ENCODE results near the gene FRAS1.
"Not testable (repeated sequence)": the region's sequence is repeated elsewhere in the genome, so short reads cannot be mapped to it uniquely, and the experiment has no call there.

The FRAS1 gene

GRCh38 chr4:78286281-78286680 lies 229.2 kb downstream of the FRAS1 start:
- no peak for DNase-seq (ENCODE audit: low read depth in 2 of 2)

GRCh38 chr4:78288327-78288726 lies 231.2 kb downstream of the FRAS1 start:
- peak; percentile 59 to 62 for DNase-seq (ENCODE audit: low read depth in 2 of 2)

GRCh38 chr4:78291277-78291676 lies 234.2 kb downstream of the FRAS1 start:
- DNase-seq (ENCODE audit: low read depth in 2 of 2) = no peak

- DNase-seq (ENCODE audit: low read depth in 2 of 2) = no peak
Measured at GRCh38 chr4:78292341-78292740, 235.2 kb downstream of the FRAS1 start.

GRCh38 chr4:78292856-78293255 lies 235.7 kb downstream of the FRAS1 start:
- no peak for DNase-seq (ENCODE audit: low read depth in 2 of 2)

GRCh38 chr4:78293348-78293747 lies 236.2 kb downstream of the FRAS1 start:
- DNase-seq (ENCODE audit: low read depth in 2 of 2) = peak; percentile 74 to 79

GRCh38 chr4:78293821-78294301 lies 236.7 kb downstream of the FRAS1 start:
- peak; percentile 90 to 92 for DNase-seq (ENCODE audit: low read depth in 2 of 2)

- DNase-seq (ENCODE audit: low read depth in 2 of 2) = no peak
Measured at GRCh38 chr4:78296261-78296660, 239.1 kb downstream of the FRAS1 start.

GRCh38 chr4:78297116-78297800 lies 240.1 kb downstream of the FRAS1 start:
- DNase-seq (ENCODE audit: low read depth in 2 of 2) = peak; percentile 73 to 79

GRCh38 chr4:78298618-78299017 lies 241.5 kb downstream of the FRAS1 start:
- peak; percentile 67 to 68 for DNase-seq (ENCODE audit: low read depth in 2 of 2)

GRCh38 chr4:78299565-78299972 lies 242.4 kb downstream of the FRAS1 start:
- no peak for DNase-seq (ENCODE audit: low read depth in 2 of 2)

- DNase-seq (ENCODE audit: low read depth in 2 of 2) = not testable (repeated sequence)
Measured at GRCh38 chr4:78307263-78307662, 250.1 kb downstream of the FRAS1 start.

- DNase-seq (ENCODE audit: low read depth in 2 of 2) = no peak
Measured at GRCh38 chr4:78308517-78308916, 251.4 kb downstream of the FRAS1 start.

- DNase-seq (ENCODE audit: low read depth in 2 of 2) = no peak
Measured at GRCh38 chr4:78309352-78309751, 252.2 kb downstream of the FRAS1 start.

- DNase-seq (ENCODE audit: low read depth in 2 of 2) = no peak
Measured at GRCh38 chr4:78310007-78310739, 253.1 kb downstream of the FRAS1 start.

- no peak for DNase-seq (ENCODE audit: low read depth in 2 of 2)
Measured at GRCh38 chr4:78310740-78311115, 253.6 kb downstream of the FRAS1 start.

- DNase-seq (ENCODE audit: low read depth in 2 of 2) = no peak
Measured at GRCh38 chr4:78311306-78311705, 254.2 kb downstream of the FRAS1 start.

GRCh38 chr4:78312989-78313753 lies 256.0 kb downstream of the FRAS1 start:
- no peak for DNase-seq (ENCODE audit: low read depth in 2 of 2)

- no peak for DNase-seq (ENCODE audit: low read depth in 2 of 2)
Measured at GRCh38 chr4:78313754-78314120, 256.6 kb downstream of the FRAS1 start.

GRCh38 chr4:78318126-78318525 lies 261.0 kb downstream of the FRAS1 start:
- DNase-seq (ENCODE audit: low read depth in 2 of 2) = no peak

GRCh38 chr4:78320349-78320935 lies 263.3 kb downstream of the FRAS1 start:
- no peak for DNase-seq (ENCODE audit: low read depth in 2 of 2)

- no peak for DNase-seq (ENCODE audit: low read depth in 2 of 2)
Measured at GRCh38 chr4:78322032-78322431, 264.9 kb downstream of the FRAS1 start.

All from fibroblast of skin of left biceps (primary cell).